ENCODE results near the gene ITGB3BP. TPM values are rescaled to one million over a fixed set of nuclear protein-coding genes. Genes with fewer than 3 reads are reported as not detected.

Gene ITGB3BP
- total and polyA plus RNA-seq, 2 of the 13 experiments (the other 11 are each of a cell fraction or from before 2014, with no cell fraction given) = 19.0 to 46.5 TPM

- DNase-seq (ENCODE audit: low spot score) = no peak
- in situ Hi-C loops (cut with HindIII; ENCODE audit: extremely low pct_ligation_motif_present, low pct_unique_long_range_greater_than_20kb) (loop anchor here (5.0 to 25.0 kb wide), 2 partner anchors 207 to 522 kb away; no protein-coding TSS in a partner anchor), intact Hi-C loops (cut with micrococcal nuclease; ENCODE audit: unreplicated experiment) (no loop called here)
- no TSS peak for BruUV-seq (replicated peaks)
- H2AFZ ChIP-seq (ENCODE audit: low read length) = no peak overlapping the region
- H3K9ac ChIP-seq (ENCODE audit: insufficient read depth, low read depth, low read length) = no peak overlapping the region
- H3K79me2 ChIP-seq (ENCODE audit: insufficient read depth, low read length) = no peaks in the 10 kb centered on the region
- H4K20me1 ChIP-seq (ENCODE audit: insufficient read depth, low read length) = no peaks in the 10 kb centered on the region
- no peak overlapping the region for H3K27ac ChIP-seq (ENCODE audit: extremely low read length, insufficient read depth, low read length)
- TF ChIP-seq GABPB1 (CRISPR knock-in tag; IDR thresholded peaks at IDR 0.05) (no peak), BRD4 (CRISPR knock-in tag; IDR thresholded peaks at IDR 0.05) (no peak), ZFY (CRISPR knock-in tag; IDR thresholded peaks at IDR 0.05) (no peak), ZFP41 (CRISPR knock-in tag; IDR thresholded peaks at IDR 0.05; ENCODE audit: borderline replicate concordance) (no peak), ZNF749 (CRISPR knock-in tag; IDR thresholded peaks at IDR 0.05; ENCODE audit: borderline replicate concordance) (no peak), ZGPAT (CRISPR knock-in tag; IDR thresholded peaks at IDR 0.05) (no peak), THAP9 (CRISPR knock-in tag; IDR thresholded peaks at IDR 0.05; ENCODE audit: borderline replicate concordance) (no peak), PRPF4 (IDR thresholded peaks at IDR 0.05; ENCODE audit: low read depth, low read length, poor library complexity, severe bottlenecking) (no peak), ARNTL (CRISPR knock-in tag; IDR thresholded peaks at IDR 0.05) (no peak)
- TF ChIP-seq, protein P1, sequence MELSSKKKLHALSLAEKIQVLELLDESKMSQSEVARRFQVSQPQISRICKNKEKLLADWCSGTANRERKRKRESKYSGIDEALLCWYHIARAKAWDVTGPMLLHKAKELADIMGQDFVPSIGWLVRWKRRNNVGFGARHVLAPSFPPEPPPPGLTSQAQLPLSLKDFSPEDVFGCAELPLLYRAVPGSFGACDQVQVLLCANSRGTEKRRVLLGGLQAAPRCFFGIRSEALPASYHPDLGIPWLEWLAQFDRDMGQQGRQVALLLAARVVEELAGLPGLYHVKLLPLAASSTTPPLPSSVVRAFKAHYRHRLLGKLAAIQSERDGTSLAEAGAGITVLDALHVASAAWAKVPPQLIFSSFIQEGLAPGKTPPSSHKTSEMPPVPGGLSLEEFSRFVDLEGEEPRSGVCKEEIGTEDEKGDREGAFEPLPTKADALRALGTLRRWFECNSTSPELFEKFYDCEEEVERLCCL (CRISPR knock-in tag; IDR thresholded peaks at IDR 0.05; ENCODE audit: borderline replicate concordance) = no peak
- no peak overlapping the region for H3K4me3 ChIP-seq (replicated peaks in 1 of 3; ENCODE audit: insufficient read depth in 1 of 3, low read depth in 2 of 3, low read length in 3 of 3)
- no peaks in the 10 kb centered on the region for H3K27me3 ChIP-seq (ENCODE audit: control insufficient read depth in 1 of 2, insufficient read depth in 2 of 2, low read length in 2 of 2)
- no peak overlapping the region for H3K4me2 ChIP-seq (ENCODE audit: low read depth, low read length)
- CTCF ChIA-PET (ENCODE audit: low intra/inter-chr PET ratio, low total read pairs) = no interaction called here
- peaks cover 6% of the 10 kb centered on the region; the same call in 1 of the 2 replicates for H3K4me1 ChIP-seq (ENCODE audit: insufficient read depth, low read length)
- no peak for ATAC-seq
- 100% methylated on average over 1 of the region's 1 CpG for WGBS (ENCODE audit: low lambda C conversion rate)
- POLR2A ChIA-PET = no interaction called here
- FAIRE-seq = no peak
- H3K36me3 ChIP-seq (replicated peaks in 1 of 2; ENCODE audit: control insufficient read depth in 1 of 2, insufficient read depth in 2 of 2, low read length in 2 of 2) = no peaks in the 10 kb centered on the region
- H3K9me3 ChIP-seq (ENCODE audit: low read length) = no peaks in the 10 kb centered on the region
Measured at GRCh38 chr1:63533931-63534330, 10.9 kb upstream of the ITGB3BP start.
